GM12875 (cell line): ENCODE measurements around the gene MAP3K7.

ENCODE experiments used
- H3K4me3 ChIP-seq: one replicate; pipeline ENCODE4 v1.5.1; 2011; ENCODE audit warnings: low read depth, low read length, control low read depth
- TF ChIP-seq, protein P1 (sequence below): IDR thresholded peaks from 2 replicates; pipeline ENCODE4 v1.5.1; 2011; ENCODE audit warnings: low read depth, mild to moderate bottlenecking, control low read depth, inconsistent platforms, low read length, moderate library complexity, borderline replicate concordance; ENCODE audit not compliant: insufficient read depth

Gene MAP3K7

GRCh38 chr6:90494067-90494780 is 92.6 kb downstream of the MAP3K7 start:
- no peak overlapping the region for H3K4me3 ChIP-seq
- TF ChIP-seq, protein P1, sequence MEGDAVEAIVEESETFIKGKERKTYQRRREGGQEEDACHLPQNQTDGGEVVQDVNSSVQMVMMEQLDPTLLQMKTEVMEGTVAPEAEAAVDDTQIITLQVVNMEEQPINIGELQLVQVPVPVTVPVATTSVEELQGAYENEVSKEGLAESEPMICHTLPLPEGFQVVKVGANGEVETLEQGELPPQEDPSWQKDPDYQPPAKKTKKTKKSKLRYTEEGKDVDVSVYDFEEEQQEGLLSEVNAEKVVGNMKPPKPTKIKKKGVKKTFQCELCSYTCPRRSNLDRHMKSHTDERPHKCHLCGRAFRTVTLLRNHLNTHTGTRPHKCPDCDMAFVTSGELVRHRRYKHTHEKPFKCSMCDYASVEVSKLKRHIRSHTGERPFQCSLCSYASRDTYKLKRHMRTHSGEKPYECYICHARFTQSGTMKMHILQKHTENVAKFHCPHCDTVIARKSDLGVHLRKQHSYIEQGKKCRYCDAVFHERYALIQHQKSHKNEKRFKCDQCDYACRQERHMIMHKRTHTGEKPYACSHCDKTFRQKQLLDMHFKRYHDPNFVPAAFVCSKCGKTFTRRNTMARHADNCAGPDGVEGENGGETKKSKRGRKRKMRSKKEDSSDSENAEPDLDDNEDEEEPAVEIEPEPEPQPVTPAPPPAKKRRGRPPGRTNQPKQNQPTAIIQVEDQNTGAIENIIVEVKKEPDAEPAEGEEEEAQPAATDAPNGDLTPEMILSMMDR, result no peak

- H3K4me3 ChIP-seq, result no peak overlapping the region
- TF ChIP-seq, protein P1, result no peak
Measured at GRCh38 chr6:90493332-90493731, 93.5 kb downstream of the MAP3K7 start.

- H3K4me3 ChIP-seq, result no peak overlapping the region
- TF ChIP-seq, protein P1, result no peak
Measured at GRCh38 chr6:90492798-90493197, 94.1 kb downstream of the MAP3K7 start.

- TF ChIP-seq, protein P1, result no peak
- H3K4me3 ChIP-seq, result no peak overlapping the region
Measured at GRCh38 chr6:90492369-90492768, 94.5 kb downstream of the MAP3K7 start.

DNA sequence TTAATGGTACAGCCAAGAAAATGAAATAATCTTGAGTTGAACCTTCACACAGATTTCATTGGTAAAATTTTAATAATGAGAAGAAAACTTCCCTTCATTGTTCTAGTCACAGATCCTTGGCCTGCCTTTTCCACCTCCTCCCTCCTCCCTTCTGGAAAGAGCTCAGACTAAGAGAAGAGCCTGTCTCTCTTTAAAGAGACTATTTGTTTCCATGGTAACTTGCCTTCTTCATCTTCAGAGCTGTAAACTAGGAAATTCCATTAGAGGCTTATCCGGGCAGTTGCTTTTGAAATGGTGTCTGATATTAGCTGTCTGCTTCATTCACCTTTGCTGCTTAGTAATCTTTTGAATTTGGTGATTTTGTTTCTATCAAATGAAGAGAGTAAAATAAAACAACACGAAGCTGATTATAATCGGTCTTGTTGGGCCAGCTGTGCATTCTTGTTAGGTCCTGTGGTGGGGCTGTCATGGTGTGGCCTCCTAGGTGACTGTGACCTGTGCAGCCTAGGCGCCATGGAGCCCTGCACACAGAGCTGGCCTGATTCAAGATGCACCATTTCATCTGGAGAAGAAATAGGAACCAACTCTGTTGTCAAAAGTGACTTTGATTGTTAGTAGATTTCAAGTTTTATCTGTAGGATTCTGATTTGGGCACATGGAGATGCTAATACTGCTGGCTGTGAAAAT is 96.7 kb downstream of the MAP3K7 start:
- H3K4me3 ChIP-seq, result no peak overlapping the region
- TF ChIP-seq, protein P1, result no peak

DNA sequence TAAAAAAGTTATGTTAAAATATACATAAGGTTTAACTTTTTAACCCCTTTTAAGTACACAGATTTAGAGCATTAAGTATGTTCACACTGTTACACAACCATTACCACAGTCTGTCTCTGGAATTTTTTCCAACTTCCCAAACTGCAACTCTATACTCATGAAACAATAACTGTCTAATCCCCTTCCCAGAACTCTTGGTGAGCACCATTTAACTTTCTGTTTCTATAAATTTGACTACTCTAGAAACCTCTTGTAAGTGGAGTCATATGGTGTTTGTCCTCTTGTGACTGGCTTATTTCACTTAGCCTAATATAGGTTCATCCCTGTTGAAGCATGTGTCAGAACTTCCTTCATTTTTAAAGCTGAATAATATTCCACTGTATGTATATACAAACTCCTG is 98.1 kb downstream of the MAP3K7 start:
- TF ChIP-seq, protein P1, result no peak
- no peak overlapping the region for H3K4me3 ChIP-seq
